CD4-positive, alpha-beta T cell treated with Interleukin-21 for 1 hour (primary cell): ENCODE measurements around the gene POLR1H.
"Not testable (repeated sequence)": the region's sequence is repeated elsewhere in the genome, so short reads cannot be mapped to it uniquely, and the experiment has no call there.

Source experiments
- DNase-seq: peaks from one replicate; pipeline ENCODE4 v3.0.0-alpha.2; 2020

POLR1H gene, protein sequence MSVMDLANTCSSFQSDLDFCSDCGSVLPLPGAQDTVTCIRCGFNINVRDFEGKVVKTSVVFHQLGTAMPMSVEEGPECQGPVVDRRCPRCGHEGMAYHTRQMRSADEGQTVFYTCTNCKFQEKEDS

GRCh38 chr6:30061092-30061857, at the start of gene POLR1H:
TSS of gene POLR1H (plus strand) at chr6:30061265. CDS start at chr6:30061525, 260 bp downstream.
- peak; percentile 94 for DNase-seq

DNA sequence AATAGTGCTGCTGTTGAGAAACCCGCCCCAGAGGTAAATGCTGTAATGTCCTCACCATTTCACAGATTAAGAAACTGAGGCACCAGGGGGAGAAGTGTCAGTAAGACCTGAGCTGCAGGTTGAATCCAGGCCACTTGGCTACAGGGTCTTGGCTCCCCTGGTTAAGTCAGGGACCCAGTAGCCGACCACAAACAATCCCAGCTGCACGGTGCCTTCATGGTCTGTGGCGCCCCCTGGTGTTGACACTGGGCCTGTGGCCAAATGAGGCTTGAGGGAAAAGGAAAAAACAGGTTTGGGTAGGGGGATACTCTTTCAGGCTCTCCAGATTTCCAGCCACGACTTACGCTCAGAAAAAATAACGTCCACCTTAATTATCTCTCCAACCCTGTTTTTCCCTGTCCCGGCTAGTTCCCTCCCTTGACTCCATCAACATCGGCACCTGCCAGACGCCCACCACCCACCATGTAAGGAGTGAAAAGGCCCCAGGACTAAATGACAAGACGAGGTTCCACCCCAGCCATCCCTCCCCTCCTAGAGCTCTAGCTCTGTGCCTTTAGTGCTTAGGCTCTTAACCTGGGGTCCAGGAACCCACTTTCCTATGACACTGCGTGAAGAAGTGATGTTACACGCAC, 47.7 kb upstream of the POLR1H start:
- DNase-seq = peak; percentile 33

DNA sequence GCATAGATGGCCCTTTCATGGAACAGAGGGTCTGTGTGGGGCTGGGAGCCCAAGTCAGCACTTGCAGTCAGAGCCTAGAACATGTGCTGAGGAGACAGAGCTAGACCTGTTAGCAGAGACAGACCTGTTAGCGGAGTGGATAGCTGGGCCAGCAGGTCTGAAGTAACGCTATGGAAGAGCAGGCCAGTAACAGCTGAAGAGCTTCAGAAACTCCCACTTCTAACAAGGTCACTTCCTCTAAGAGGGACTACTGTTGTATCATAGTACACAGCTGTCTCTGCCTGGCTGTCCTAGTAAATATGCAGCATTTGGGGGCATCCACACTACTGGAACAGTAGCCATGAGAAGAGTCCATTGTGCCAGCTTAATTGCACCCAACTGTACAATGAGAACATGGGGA, 41.2 kb upstream of the POLR1H start:
- DNase-seq = no peak

DNA sequence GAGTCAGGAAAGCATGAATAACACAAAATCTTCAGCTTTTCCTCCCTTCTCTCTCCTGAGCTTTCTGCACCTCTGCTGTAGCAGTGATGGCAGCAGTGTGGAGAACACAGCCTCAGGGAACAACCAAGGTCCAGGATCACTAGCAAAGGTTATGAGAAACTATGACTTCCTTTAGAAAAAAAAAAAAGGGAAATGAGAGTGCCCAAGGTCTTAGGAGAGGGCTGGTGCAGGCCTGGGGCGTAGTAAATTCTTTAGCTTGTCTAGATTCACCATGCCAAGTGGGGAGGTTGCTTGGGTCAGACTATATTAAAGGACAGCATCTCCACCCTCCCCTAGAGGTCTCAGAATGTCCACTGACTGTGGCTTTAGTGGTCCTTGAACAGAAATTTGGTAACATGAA, 40.4 kb upstream of the POLR1H start:
- no peak for DNase-seq

DNA sequence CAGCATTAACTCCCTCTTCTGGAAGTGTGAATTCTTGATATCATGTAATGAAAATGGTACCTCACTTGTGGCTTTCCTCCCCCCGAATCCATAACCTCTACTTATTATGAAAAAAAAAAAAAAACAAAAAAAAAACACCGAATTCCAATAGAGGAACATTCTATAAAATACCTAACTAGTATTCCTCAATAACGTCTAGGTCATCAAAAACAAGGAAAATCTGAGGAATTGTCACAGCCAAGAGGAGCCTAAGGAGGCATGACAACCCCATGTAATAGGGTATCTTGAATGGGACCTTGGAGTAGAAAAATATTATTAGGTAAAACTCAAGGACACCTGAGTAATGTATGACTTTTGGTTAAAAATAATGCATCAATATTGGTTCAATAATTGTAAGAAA, 38.9 kb upstream of the POLR1H start:
- no peak for DNase-seq

DNA sequence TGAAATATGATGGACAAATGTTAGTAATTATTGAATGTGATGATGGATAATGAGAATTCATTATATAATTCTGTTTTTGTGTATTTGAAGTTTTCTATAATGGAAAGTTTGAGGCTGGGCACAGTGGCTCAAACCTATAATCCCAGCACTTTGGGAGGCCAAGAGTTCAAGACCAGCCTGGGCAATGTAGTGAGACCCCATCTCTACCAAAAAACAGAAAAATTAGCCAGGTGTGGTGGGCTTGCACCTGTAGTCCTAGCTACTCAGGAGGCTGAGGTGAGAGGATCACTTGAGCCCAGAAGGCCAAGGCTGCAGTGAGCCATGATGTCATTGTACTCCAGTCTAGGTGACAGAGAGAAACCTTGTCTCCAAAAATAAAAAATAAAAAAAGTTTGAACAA, 38.4 kb upstream of the POLR1H start:
- not testable (repeated sequence) for DNase-seq

GRCh38 chr6:30025186-30025585, 35.9 kb upstream of the POLR1H start:
- no peak for DNase-seq

GRCh38 chr6:30029588-30029987, 31.5 kb upstream of the POLR1H start:
- DNase-seq = no peak

GRCh38 chr6:30031381-30031780, 29.7 kb upstream of the POLR1H start:
- no peak for DNase-seq

DNA sequence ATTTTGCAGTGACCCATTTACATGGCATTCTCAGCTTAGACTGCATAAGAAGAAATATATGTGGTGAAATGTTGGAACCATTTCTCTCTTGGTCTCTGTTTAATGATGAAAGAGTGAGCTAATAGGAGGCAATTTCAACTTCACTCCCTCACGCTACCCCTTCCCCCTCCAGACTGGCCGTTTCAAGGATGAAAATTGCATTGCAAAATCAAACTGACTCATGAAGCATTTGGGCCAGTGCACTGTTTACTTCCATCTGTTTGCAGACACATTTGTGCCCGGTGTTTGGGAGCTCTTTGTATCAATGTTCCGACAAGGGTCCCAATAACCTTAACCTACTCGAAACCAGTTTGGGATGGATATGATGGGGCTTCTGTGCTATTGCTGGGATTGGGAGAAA, 27.6 kb upstream of the POLR1H start:
- not testable (repeated sequence) for DNase-seq

- no peak for DNase-seq
Observed at GRCh38 chr6:30035784-30036183, 25.3 kb upstream of the POLR1H start.

DNA sequence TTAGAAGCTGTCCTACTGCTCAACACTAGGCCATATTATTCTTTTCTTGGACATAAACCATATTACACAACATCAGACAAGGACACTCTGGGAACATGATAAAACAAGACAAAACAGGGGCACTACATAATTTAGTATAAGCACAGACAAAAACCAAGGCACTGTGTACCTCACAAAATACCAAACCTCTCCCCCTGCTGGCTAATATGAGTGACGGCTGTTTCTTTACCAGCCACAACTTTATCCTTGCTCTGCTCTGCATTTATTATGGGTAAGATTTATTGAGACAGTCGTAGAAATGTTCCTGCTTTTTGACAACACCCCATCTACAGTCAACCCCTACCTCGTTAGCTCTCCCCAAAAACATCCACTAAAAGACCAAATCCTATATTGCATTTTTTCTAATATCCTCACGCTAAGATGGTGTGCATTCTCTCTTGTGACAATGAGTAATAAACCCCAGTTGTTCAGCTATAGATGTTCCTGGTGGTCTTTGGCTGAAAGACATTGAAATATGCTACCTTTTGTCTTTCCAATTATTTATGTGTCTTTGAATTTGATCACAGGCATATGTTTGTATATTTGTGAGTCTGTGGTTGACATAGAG, 23.8 kb upstream of the POLR1H start:
- no peak for DNase-seq

DNA sequence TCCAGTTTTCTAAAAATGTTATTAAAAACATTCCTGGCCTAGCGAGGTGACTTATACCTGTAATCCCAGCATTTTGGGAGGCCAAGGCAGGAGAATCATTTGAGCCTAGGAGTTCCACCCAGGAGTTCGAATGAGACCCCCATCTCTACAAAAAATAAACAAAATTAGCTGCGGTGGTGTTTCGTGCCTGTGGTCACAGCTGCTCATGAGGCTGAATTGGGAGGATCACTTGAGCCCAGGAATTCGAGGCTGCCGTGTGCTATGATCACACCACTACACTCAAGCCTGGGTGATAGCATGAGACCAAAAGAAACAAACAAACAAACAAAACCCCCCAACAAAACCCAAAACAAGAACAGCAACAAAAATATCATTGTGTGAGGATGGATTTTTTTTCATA, 19.8 kb upstream of the POLR1H start:
- no peak for DNase-seq

- no peak for DNase-seq
Observed at GRCh38 chr6:30041821-30042220, 19.2 kb upstream of the POLR1H start.

DNA sequence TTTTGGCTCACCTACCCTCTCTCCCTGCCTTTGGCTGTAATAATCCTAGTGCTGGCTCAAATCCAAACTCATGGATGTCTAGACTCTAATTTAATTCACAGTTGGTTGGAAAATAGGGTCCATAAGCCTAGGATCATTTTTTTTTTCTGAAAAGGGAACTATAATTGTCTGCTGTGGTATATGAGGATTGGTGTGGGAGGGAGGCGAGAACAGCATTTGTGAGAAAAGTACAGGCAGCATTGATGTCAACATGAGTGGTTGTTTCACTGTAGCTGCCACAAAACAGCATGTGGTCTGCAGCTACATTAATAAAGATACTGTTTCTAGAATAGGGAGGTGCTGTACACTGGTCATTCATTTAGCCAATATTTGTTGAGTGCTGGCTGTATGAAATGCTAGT, 18.6 kb upstream of the POLR1H start:
- no peak for DNase-seq

- no peak for DNase-seq
Observed at GRCh38 chr6:30042914-30043313, 18.2 kb upstream of the POLR1H start.

DNA sequence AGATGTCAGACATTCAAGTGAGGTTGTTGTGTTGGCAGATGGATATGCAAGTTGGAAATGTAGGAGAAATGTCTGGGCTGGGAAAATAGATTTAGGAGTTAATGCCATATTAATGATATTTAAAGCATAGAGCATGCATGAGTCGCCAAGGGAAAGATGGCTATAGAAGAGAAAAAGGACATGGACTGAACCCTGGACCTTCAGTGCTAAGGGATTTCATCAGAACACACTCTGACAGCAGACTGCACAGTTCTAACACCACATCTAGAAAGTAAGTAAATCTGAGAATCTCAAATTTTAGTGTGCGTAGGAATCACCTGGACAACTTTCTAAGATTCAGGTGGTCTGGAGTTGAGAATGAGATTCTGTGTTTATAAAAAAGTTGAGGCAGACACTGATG, 17.3 kb upstream of the POLR1H start:
- DNase-seq = no peak

DNA sequence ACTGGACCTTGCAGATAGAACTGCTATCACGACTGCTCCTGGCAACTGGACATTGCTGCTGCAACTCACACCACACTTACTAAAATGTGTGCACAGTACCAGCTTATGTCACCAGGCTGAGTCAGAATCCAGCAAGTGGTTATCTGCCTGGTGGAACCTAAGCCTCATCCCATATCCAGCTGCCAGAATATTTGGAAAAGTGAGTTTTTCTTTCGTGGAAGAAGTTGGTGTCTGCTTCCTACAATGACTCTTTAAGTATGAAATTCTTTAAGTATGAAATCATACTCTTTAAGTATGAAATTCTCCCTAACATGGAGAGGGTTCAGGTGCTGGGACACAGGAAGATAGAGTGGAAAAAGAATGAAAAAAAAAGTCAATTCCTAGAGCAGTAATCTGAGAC, 16.4 kb upstream of the POLR1H start:
- no peak for DNase-seq

DNA sequence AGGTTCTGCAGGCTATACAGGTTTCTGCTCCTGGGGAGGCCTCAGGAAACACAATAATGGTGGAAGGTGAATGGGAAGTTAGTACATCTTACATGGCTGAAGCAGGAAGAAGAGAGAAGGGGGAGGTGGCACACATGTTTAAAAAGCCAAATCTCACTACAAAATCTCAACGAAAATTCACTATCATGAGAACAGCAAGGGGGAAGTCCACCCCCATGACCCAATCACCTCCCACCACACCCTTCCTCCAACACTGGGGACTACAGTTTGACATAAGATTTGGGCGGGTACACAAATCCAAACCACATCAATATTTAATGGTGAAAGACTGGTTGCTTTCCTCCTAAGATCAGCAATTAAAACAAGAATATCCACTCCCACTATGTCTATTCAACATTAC, 13.8 kb upstream of the POLR1H start:
- no peak for DNase-seq

GRCh38 chr6:30053682-30054081, 7.4 kb upstream of the POLR1H start:
- no peak for DNase-seq

DNA sequence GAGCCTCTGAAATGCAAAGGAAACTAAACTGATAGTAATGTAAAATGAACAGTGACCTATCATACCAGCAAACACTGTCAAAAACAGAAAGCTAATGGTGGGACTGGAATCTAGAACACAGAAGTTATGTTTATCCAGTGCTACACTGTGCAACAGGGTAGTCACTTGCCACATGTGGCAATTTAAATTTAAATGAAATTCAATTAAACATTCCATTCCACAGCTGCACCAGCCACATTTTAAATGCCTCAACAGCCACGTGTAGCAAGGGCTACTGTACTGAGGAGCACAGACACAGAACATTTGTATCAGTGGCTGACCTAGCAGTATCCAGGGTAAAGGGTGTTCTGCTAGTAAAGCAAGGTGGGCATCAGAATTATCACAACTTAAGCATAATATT, 5.6 kb upstream of the POLR1H start:
- no peak for DNase-seq

DNA sequence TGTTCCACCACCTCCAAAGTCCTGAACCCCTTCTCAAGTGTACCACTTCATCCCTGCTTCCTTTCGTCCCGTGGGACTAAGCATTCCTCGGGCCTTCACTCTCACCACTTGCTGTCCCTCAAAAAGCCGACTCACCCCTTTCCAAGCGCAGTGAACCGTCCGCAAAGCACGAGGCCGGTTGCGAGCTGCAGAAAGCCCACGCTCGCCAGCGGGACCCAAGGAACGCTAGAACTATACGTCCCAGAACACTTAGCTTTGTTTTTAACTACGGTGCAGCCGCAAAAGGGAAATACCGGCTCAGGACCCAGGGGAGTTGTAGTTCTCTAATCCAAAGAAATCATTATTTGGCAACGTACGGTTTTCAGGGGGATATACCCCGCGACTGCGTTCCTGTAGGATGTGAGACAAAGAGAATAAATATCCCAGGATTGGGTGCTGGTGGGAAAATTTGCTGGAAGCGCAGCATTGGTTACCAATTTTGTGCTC, 416 bp upstream of the POLR1H start:
- no peak for DNase-seq

DNA sequence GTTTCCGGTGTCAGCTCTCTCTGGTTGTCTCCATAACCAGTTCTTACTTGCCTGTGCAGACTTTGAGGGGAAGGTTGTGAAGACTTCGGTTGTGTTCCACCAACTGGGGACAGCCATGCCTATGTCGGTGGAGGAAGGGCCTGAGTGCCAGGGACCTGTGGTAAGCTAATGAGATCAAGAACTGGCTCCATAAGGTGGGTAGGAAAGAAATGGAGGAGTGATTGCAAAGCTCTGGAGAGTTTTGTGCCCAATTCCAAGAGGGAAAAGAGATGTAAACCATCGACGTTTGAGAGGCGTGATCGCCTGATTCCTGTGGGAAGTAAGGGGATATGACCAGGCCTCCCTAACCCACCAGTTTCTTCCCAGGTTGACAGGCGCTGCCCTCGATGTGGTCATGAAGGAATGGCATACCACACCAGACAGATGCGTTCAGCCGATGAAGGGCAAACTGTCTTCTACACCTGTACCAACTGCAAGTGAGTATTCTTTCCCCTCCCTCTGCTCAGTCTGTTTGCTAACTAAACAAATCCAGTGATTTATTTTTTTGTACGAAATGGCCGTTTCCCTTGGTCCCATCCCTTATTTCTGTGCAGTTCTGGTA, 893 bp downstream of the POLR1H start:
- peak; percentile 69 for DNase-seq
